Hepatocyte (in vitro differentiated cells): ENCODE data around the gene PLCB4. TPM values are rescaled to one million over a fixed set of nuclear protein-coding genes. Genes with fewer than 3 reads are reported as not detected.

Source experiments
- DNase-seq: peaks from one replicate; pipeline ENCODE4 v3.0.0-alpha.2; 2016; ENCODE audit warnings: low spot score
- H2AFZ ChIP-seq: fragments of 200-600 bp; sonication (generic); 2 replicates; pipeline ENCODE4 v1.6.0; 2016; ENCODE audit warnings: antibody characterized with exemption, mild to moderate bottlenecking
- H3K27ac ChIP-seq: fragments of 200-600 bp; sonication (generic); 2 replicates; pipeline ENCODE4 v1.5.1; 2016; ENCODE audit warnings: mild to moderate bottlenecking
- H3K27me3 ChIP-seq: fragments of 200-600 bp; sonication (generic); 2 replicates; pipeline ENCODE4 v1.6.1; 2016
- H3K36me3 ChIP-seq: fragments of 200-600 bp; sonication (generic); replicated peaks from 2 replicates; pipeline ENCODE4 v1.5.1; 2016; ENCODE audit warnings: low read depth; ENCODE audit not compliant: insufficient read depth
- H3K4me1 ChIP-seq: fragments of 200-600 bp; sonication (generic); 2 replicates; pipeline ENCODE4 v1.5.1; 2016; ENCODE audit warnings: mild to moderate bottlenecking, moderate library complexity; ENCODE audit not compliant: insufficient read depth
- H3K4me2 ChIP-seq: fragments of 200-600 bp; sonication (generic); 2 replicates; pipeline ENCODE4 v1.6.0; 2016
- H3K4me3 ChIP-seq: fragments of 200-600 bp; sonication (generic); 2 replicates; pipeline ENCODE4 v1.5.1; 2016; ENCODE audit warnings: mild to moderate bottlenecking
- H3K79me2 ChIP-seq: fragments of 200-600 bp; sonication (generic); 2 replicates; pipeline ENCODE4 v1.6.0; 2017; ENCODE audit warnings: mild to moderate bottlenecking
- H3K9me2 ChIP-seq: fragments of 200-600 bp; sonication (generic); replicated peaks from 2 replicates; pipeline ENCODE4 v1.6.0; 2017; ENCODE audit warnings: mild to moderate bottlenecking; ENCODE audit not compliant: insufficient read depth
- H3K9me3 ChIP-seq: fragments of 200-600 bp; sonication (generic); 2 replicates; pipeline ENCODE4 v1.5.1; 2016; ENCODE audit warnings: low read depth, mild to moderate bottlenecking
- H4K20me1 ChIP-seq: fragments of 200-600 bp; sonication (generic); 2 replicates; pipeline ENCODE4 v1.6.0; 2016; ENCODE audit warnings: mild to moderate bottlenecking; ENCODE audit not compliant: insufficient read depth, poor library complexity, severe bottlenecking
- CTCF ChIP-seq: fragments of 200-600 bp; sonication (generic); IDR thresholded peaks from 2 replicates; pipeline ENCODE4 v1.5.1; 2016; ENCODE audit warnings: antibody characterized with exemption, mild to moderate bottlenecking; ENCODE audit not compliant: poor library complexity
- EZH2 ChIP-seq: fragments of 200-600 bp; sonication (generic); IDR thresholded peaks from 2 replicates; pipeline ENCODE4 v1.6.1; 2016; ENCODE audit warnings: antibody characterized with exemption, mild to moderate bottlenecking, borderline replicate concordance
- EZH2phosphoT487 ChIP-seq: fragments of 200-600 bp; sonication (generic); IDR thresholded peaks from one replicate; pipeline ENCODE4 v1.6.1; 2018; ENCODE audit warnings: antibody characterized with exemption, mild to moderate bottlenecking, low read depth, moderate library complexity; ENCODE audit not compliant: unreplicated experiment, severe bottlenecking
- WGBS: methylation state at CpG from one replicate; pipeline ENCODE4 v1.1.6; 2016; ENCODE audit warnings: low lambda C conversion rate; ENCODE audit errors: missing lambda C conversion rate; 5-methylcytosine and 5-hydroxymethylcytosine counted together
- polyA plus RNA-seq: library from polyadenylated mRNA; unstranded; fragments of >200 nt; fragmentation: Nextera tagmentation; extraction: Ambion mirVana; gene quantifications from 2 replicates; pipeline ENCODE4 v1.2.1, GENCODE V29; 2016
- total RNA-seq: library from RNA; depleted of rRNA; stranded (reverse); fragments of >200 nt; gene quantifications from 2 replicates; pipeline ENCODE4 v1.2.3, GENCODE V29; 2014

Gene PLCB4
- total and polyA plus RNA-seq, 2 experiments from 2014 or later: 6.4 to 15.0 TPM

GRCh38 chr20:9398882-9399281, 330.0 kb downstream of the PLCB4 start:
- H3K4me1 ChIP-seq: no peaks in the 10 kb centered on the region
- TF ChIP-seq CTCF: no peak
- no peak for TF ChIP-seq EZH2
- TF ChIP-seq EZH2phosphoT487: no peak
- H3K9me3 ChIP-seq: no peaks in the 10 kb centered on the region
- WGBS: 83% methylated on average over 4 of the region's 4 CpGs
- H4K20me1 ChIP-seq: no peaks in the 10 kb centered on the region
- H3K36me3 ChIP-seq: no peaks in the 10 kb centered on the region
- H2AFZ ChIP-seq: no peak overlapping the region
- DNase-seq: no peak
- H3K4me3 ChIP-seq: no peak overlapping the region
- no peaks in the 10 kb centered on the region for H3K9me2 ChIP-seq
- H3K79me2 ChIP-seq: no peaks in the 10 kb centered on the region
- H3K27me3 ChIP-seq: no peaks in the 10 kb centered on the region
- no peak overlapping the region for H3K4me2 ChIP-seq
- no peak overlapping the region for H3K27ac ChIP-seq

- H2AFZ ChIP-seq: no peak overlapping the region
- H3K4me1 ChIP-seq: no peaks in the 10 kb centered on the region
- H3K4me3 ChIP-seq: no peak overlapping the region
- no peak for DNase-seq
- H3K79me2 ChIP-seq: no peaks in the 10 kb centered on the region
- H3K9me3 ChIP-seq: no peaks in the 10 kb centered on the region
- no peaks in the 10 kb centered on the region for H4K20me1 ChIP-seq
- H3K27ac ChIP-seq: no peak overlapping the region
- H3K4me2 ChIP-seq: no peak overlapping the region
- TF ChIP-seq EZH2: no peak
- TF ChIP-seq CTCF: no peak
- TF ChIP-seq EZH2phosphoT487: no peak
- 70% methylated on average over 1 of the region's 1 CpG for WGBS
- H3K27me3 ChIP-seq: no peaks in the 10 kb centered on the region
- H3K9me2 ChIP-seq: no peaks in the 10 kb centered on the region
- H3K36me3 ChIP-seq: no peaks in the 10 kb centered on the region
These were observed 330.4 kb downstream of the PLCB4 start for GRCh38 chr20:9399322-9399721.

GRCh38 chr20:9400171-9401025, 331.5 kb downstream of the PLCB4 start:
- 81% methylated on average over 4 of the region's 4 CpGs for WGBS
- Histone ChIP-seq H3K9me2 (no peaks in the 10 kb centered on the region), H3K27ac (no peak overlapping the region), H3K27me3 (no peaks in the 10 kb centered on the region), H3K4me1 (no peaks in the 10 kb centered on the region), H3K9me3 (no peaks in the 10 kb centered on the region), H2AFZ (no peak overlapping the region), H3K4me3 (no peak overlapping the region), H3K36me3 (no peaks in the 10 kb centered on the region), H3K4me2 (no peak overlapping the region), H3K79me2 (no peaks in the 10 kb centered on the region), H4K20me1 (no peaks in the 10 kb centered on the region)
- TF ChIP-seq CTCF: no peak
- TF ChIP-seq EZH2: no peak
- TF ChIP-seq EZH2phosphoT487: no peak
- DNase-seq: no peak
